Fibroblast of lung (primary cell): Measurements from ENCODE around the gene CYP4F12.

Experiments
- CTCF ChIP-seq, 2 donors: IDR thresholded peaks in 1 of 2; conservative IDR thresholded peaks in 1 of 2; 1 replicate in 1 of 2; 2 replicates in 1 of 2; pipeline ENCODE4 v1.5.1; 2011 to 2012; ENCODE audit warnings: low read length in 2 of 2, control low read depth in 1 of 2, inconsistent platforms in 1 of 2, low read depth in 1 of 2, mild to moderate bottlenecking in 1 of 2
- EZH2 ChIP-seq: IDR thresholded peaks from 2 replicates; pipeline ENCODE4 v1.5.1; 2012; ENCODE audit warnings: low read length, control low read depth, mild to moderate bottlenecking; ENCODE audit errors: missing control alignments

GRCh38 chr19:15722956-15723355, 50.1 kb downstream of the CYP4F12 start:
- TF ChIP-seq CTCF (conservative IDR thresholded peaks at IDR 0.05 in 1 of 2, IDR thresholded peaks at IDR 0.05 in 1 of 2; ENCODE audit: low read depth in 1 of 2, low read length in 2 of 2): no peak
- no peak for TF ChIP-seq EZH2
